OCI-LY7 (cell line): ENCODE measurements around the gene PEX1. TPM values are rescaled to one million over a fixed set of nuclear protein-coding genes. Genes with fewer than 3 reads are reported as not detected.
A peak's percentile ranks its signal among the peaks of the same experiment; 100 is the strongest.

ENCODE experiments used
- BruUV-seq: library from RNA; stranded (reverse); fragments of 400-500 nt; replicated peaks from 2 replicates; lab custom pipeline; 2021; lab: Mats Ljungman, UMichigan
- CTCF ChIA-PET: fragments of 300-600 bp; sonication (Branson Sonifier 250); formaldehyde crosslinking; loops from one replicate; lab custom pipeline; 2022; ENCODE audit warnings: antibody characterized with exemption; ENCODE audit not compliant: unreplicated experiment; lab: Charles Lee
- POLR2A ChIA-PET: fragments of 300-600 bp; sonication (Branson Sonifier 250); formaldehyde crosslinking; loops from one replicate; lab custom pipeline; 2022; ENCODE audit warnings: antibody characterized with exemption; lab: Charles Lee
- DNase-seq: peaks from one replicate; pipeline ENCODE4 v3.0.0-alpha.2; 2015; ENCODE audit warnings: low spot score
- H2AFZ ChIP-seq: fragments of 200-600 bp; sonication (generic), shearing (Covaris generic); 2 replicates; pipeline ENCODE4 v1.6.1; 2014; ENCODE audit warnings: mild to moderate bottlenecking, antibody characterized with exemption, low read length, moderate library complexity
- H3K27ac ChIP-seq: fragments of 200-600 bp; sonication (generic); 2 replicates; pipeline ENCODE4 v1.5.1; 2014; ENCODE audit warnings: mixed run types, low read depth, mild to moderate bottlenecking, moderate library complexity, low read length, inconsistent platforms; ENCODE audit not compliant: poor library complexity, severe bottlenecking
- H3K36me3 ChIP-seq: fragments of 200-600 bp; sonication (generic); 2 replicates; pipeline ENCODE4 v1.6.1; 2014; ENCODE audit warnings: mild to moderate bottlenecking, antibody characterized with exemption, low read length, moderate library complexity, mixed read lengths; ENCODE audit not compliant: insufficient read depth
- H3K4me1 ChIP-seq: fragments of 200-600 bp; sonication (generic); 2 replicates; pipeline ENCODE4 v1.5.1; 2014; ENCODE audit warnings: mild to moderate bottlenecking, low read length; ENCODE audit not compliant: insufficient read depth, poor library complexity, severe bottlenecking
- H3K4me2 ChIP-seq: fragments of 200-600 bp; sonication (generic); 2 replicates; pipeline ENCODE4 v1.6.1; 2014; ENCODE audit warnings: mild to moderate bottlenecking, low read length
- H3K4me3 ChIP-seq: fragments of 200-600 bp; sonication (generic); 2 replicates; pipeline ENCODE4 v1.5.1; 2014; ENCODE audit warnings: mild to moderate bottlenecking, low read depth, low read length; ENCODE audit not compliant: poor library complexity, severe bottlenecking
- H3K79me2 ChIP-seq: fragments of 200-600 bp; sonication (generic); 2 replicates; pipeline ENCODE4 v1.6.1; 2016; ENCODE audit warnings: low read depth, mild to moderate bottlenecking, low read length, moderate library complexity, mixed read lengths; ENCODE audit not compliant: insufficient read depth
- H3K9me2 ChIP-seq: fragments of 200-600 bp; sonication (generic); 2 replicates; pipeline ENCODE4 v1.6.1; 2016; ENCODE audit warnings: mild to moderate bottlenecking, low read length, mixed read lengths; ENCODE audit not compliant: insufficient read depth
- H3K9me3 ChIP-seq: fragments of 200-600 bp; sonication (generic); 2 replicates; pipeline ENCODE4 v1.6.1; 2014; ENCODE audit warnings: mild to moderate bottlenecking, mixed run types, low read length, mixed read lengths
- H4K20me1 ChIP-seq: fragments of 200-600 bp; sonication (generic); 2 replicates; pipeline ENCODE4 v1.6.1; 2014; ENCODE audit warnings: mild to moderate bottlenecking, antibody characterized with exemption, low read length, moderate library complexity, mixed read lengths; ENCODE audit not compliant: insufficient read depth
- CTCF ChIP-seq: fragments of 200-600 bp; sonication (generic); conservative IDR thresholded peaks from 2 replicates; pipeline ENCODE4 v1.5.1; 2014; ENCODE audit warnings: mild to moderate bottlenecking, antibody characterized with exemption, low read length, moderate library complexity, mixed read lengths
- EZH2phosphoT487 ChIP-seq: fragments of 200-600 bp; sonication (generic); IDR thresholded peaks from 2 replicates; pipeline ENCODE4 v1.6.1; 2018; ENCODE audit warnings: low read depth, borderline replicate concordance, mild to moderate bottlenecking, mixed run types, antibody characterized with exemption, low read length, moderate library complexity, mixed read lengths
- intact Hi-C: fragments of 100-400 bp; cut with micrococcal nuclease; formaldehyde crosslinking; loops from one replicate; pipeline ENCODE4 v1.10.0; 2022; ENCODE audit not compliant: unreplicated experiment
- total RNA-seq, 2 experiments: library from RNA; depleted of rRNA in 1 of 2; stranded (reverse); fragments of >200 nt in 1 of 2; shearing (Covaris generic) in 1 of 2; gene quantifications; 2 replicates each; pipeline ENCODE4 v1.2.3, GENCODE V29; 2014 to 2022

The PEX1 gene
- total RNA-seq, 2 experiments from 2014 or later, result 28.7 to 36.0 TPM

DNA sequence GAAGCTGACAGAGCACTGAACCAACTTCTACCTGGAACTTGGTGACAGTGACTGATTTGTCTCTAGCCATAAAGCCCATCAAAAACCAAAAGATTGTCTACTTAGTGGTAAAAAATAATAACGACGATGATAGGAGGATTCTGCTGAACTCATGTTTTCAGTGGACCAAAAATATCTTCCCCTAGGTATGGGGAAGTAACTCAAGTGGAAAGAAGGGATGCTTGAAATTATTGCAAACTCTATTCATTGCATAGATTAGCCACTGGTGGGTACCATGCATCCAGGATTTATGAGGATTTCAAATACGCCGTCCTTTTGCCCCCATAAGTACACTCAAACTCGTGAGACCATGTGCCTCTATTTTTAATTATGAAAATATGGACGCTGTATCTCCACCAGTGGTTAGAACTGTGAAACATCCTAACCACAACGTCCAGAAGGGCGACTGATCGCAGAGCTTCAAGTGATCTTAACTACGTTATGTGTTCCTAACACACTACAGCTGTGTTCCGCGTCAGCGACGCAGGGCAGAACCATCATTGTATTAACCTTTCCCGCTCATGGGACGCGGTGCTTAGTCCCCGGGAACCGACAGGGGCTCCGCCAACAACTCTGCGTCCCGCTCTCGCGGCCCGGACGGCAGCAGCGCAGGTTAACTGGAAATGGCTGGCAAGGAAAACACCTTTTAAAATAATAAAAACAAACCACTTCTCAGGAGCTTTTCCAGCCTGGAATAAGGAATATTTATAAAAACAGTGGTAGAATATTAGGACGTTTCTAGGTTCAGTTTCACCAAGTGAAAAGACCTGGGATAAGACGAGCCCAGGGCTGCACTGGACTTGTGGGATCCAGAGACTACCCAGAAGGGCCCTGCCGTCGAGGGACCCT lies 776 bp downstream of the PEX1 start:
- TF ChIP-seq CTCF (0 out of 2 replicates have a peak, but pooled peaks have one; percentile 36), EZH2phosphoT487 (no peak)
- peak; percentile 83 for DNase-seq
- ChIA-PET CTCF (no interaction called here), POLR2A (interaction anchor here (0.6 to 2.2 kb wide), 11 partner anchors 10 to 1788 kb away, joined by 3 to 10 read pairs (median 4); partner anchors contain the start of gene AKAP9)
- Histone ChIP-seq H3K4me1 (peaks cover 14% of the 10 kb centered on the region), H3K4me3 (peak overlapping the region; percentile 84), H4K20me1 (no peaks in the 10 kb centered on the region), H3K79me2 (peaks cover 51% of the 10 kb centered on the region), H3K36me3 (peaks cover 33% of the 10 kb centered on the region), H3K9me3 (no peaks in the 10 kb centered on the region), H3K4me2 (peak overlapping the region; percentile 90), H3K9me2 (no peaks in the 10 kb centered on the region), H3K27ac (peak overlapping the region; percentile 81), H2AFZ (peak overlapping the region; percentile 86)
- intact Hi-C loops, result loop anchor here (1.0 to 5.0 kb wide), 6 partner anchors 60 to 705 kb away; partner anchors contain the start of genes AKAP9 and VPS50
- no TSS peak for BruUV-seq

DNA sequence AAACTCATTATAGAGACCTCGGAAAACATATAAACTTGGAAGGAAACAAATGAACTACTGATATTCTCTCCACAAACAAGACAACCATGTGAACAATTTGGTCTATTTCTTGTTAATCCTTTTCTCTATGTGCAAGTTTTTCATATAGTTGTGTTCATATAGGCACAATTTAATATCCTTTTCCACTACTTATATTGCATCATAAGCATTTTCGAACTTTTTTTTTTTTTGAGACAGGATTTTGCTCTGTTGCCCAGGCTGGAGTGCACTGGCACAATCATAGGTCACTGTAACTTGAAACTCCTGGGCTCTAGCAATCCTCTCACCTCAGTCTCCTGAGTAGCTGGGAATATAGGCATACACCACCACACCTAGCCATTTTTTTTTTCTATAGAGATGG lies 5.2 kb downstream of the PEX1 start:
- Histone ChIP-seq H3K79me2 (peaks cover 45% of the 10 kb centered on the region), H3K27ac (no peak overlapping the region), H4K20me1 (no peaks in the 10 kb centered on the region), H3K4me1 (peaks cover 8% of the 10 kb centered on the region), H3K4me3 (no peak overlapping the region), H3K9me2 (no peaks in the 10 kb centered on the region), H3K9me3 (no peaks in the 10 kb centered on the region), H3K36me3 (peaks cover 40% of the 10 kb centered on the region), H2AFZ (no peak overlapping the region), H3K4me2 (no peak overlapping the region)
- no TSS peak for BruUV-seq
- POLR2A ChIA-PET, result no interaction called here
- TF ChIP-seq CTCF (no peak), EZH2phosphoT487 (no peak)
- intact Hi-C loops, result no loop called here
- CTCF ChIA-PET, result no interaction called here
- no peak for DNase-seq

- Histone ChIP-seq H3K9me3 (no peaks in the 10 kb centered on the region), H4K20me1 (no peaks in the 10 kb centered on the region), H3K4me3 (no peak overlapping the region), H3K4me2 (no peak overlapping the region), H3K9me2 (no peaks in the 10 kb centered on the region), H3K36me3 (peaks cover 58% of the 10 kb centered on the region), H3K27ac (no peak overlapping the region), H2AFZ (no peak overlapping the region), H3K4me1 (no peaks in the 10 kb centered on the region), H3K79me2 (peaks cover 20% of the 10 kb centered on the region; the same call in 1 of the 2 replicates)
- no peak for DNase-seq
- TF ChIP-seq CTCF, result no peak
- TF ChIP-seq EZH2phosphoT487, result no peak
- intact Hi-C loops, result no loop called here
- BruUV-seq, result no TSS peak
- POLR2A ChIA-PET, result no interaction called here
- CTCF ChIA-PET, result no interaction called here
Measured at GRCh38 chr7:92520024-92520423, 8.3 kb downstream of the PEX1 start.
